ENCODE measurements around the gene TMEM86B. TPM values are rescaled to one million over a fixed set of nuclear protein-coding genes. Genes with fewer than 3 reads are reported as not detected.

Gene TMEM86B
- total RNA-seq, 1 donor from 2014 or later, result 6.7 TPM

DNA sequence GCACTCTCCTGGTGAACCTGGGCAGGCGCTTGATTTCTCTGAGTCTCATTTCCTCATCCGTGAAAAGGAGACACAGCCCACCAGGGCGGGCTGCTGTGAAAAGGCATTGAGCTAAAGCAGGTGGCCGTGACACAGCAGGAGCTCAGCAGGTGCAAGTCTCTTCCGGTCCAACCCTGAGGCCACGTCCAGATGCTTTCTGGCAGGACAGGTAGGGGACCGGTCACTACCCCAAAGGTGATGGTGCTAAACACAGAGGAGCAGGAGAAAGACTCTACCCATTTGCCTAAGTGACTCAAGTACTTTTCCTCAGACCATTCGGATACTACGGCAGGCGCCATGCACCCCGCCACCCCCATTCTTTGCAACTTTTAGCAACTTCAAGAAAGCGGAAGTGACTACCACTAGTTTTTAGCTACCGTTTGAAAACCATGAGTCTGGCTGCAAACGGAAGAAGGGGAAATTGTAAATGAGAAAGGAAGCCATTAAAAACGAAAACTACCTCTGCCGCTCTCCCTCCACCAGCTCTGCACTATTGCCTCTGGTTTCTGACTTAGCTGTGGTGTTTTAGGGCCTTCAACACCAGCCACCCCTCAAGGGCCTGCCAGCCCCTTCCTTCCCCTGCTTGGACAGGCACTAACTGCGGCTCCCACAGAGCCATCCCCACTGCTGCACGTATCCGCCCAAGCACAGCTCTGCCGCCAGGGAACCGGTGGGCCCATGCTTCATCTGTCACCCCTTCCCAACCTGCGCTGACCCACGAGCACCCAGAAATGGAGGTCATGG, 25.5 kb upstream of the TMEM86B start:
- H3K36me3 Mint-ChIP-seq (ENCODE audit: low read depth), result peaks cover 54% of the 10 kb centered on the region
- intact Hi-C loops (cut with micrococcal nuclease), result loop anchor here (5.0 to 10.0 kb wide), 3 partner anchors 37 to 1049 kb away; partner anchors contain the start of genes CCDC106, RPS9, ZNF580 and ZNF581
- no peaks in the 10 kb centered on the region for H3K9me3 Mint-ChIP-seq
- no peaks in the 10 kb centered on the region for H3K27me3 Mint-ChIP-seq (ENCODE audit: low read depth)
- peak; percentile 54 for DNase-seq (ENCODE audit: low spot score)
- H3K27ac Mint-ChIP-seq, result peak overlapping the region; percentile 94
- peaks cover 59% of the 10 kb centered on the region for H3K4me1 Mint-ChIP-seq (ENCODE audit: low read depth)
- peak overlapping the region; percentile 92 for H3K4me3 Mint-ChIP-seq (ENCODE audit: low read depth)

DNA sequence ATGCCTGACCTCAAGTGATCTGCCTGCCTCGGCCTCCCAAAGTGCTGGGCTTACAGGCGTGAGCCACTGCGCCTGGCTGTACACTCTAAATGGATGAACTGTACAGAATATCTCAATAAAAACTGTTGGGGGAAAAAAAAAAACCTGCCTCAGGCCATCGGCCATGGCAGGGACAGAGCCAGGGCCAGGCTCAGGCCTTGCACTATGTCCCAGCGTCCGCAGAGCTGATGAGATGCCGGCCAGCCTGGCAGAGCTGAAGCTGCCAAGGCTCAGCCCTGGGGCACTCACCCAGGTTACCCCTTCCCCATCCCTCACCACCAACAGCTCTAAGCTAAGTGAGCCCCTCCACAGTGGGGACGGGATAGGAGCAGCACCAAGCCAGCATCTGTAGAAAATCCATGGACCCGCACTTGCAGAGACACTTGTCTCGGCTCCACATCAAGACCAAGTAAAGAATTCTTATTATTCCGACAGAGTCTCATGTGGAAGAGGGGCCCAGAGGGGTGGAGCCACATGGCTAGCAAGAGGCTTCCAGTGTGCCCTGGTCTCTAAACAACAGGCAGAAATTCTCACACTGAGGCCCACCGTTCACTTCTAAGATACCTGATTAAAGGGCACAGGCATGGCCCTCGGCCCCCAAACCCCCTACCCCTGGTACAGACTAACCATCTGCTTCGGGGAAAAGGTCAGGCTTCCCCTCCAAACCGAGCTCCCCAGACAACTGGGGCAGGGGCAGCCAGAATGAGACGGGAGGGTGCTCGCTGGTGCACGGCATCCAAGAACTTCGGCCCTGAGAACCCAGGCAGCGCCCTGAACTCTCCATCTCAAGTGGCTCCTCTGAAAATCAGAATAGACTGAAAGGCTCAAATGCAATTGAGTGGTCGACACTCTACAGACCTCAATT, 24.4 kb upstream of the TMEM86B start:
- peaks cover 57% of the 10 kb centered on the region for H3K36me3 Mint-ChIP-seq (ENCODE audit: low read depth)
- peak overlapping the region; percentile 94 for H3K27ac Mint-ChIP-seq
- no peaks in the 10 kb centered on the region for H3K9me3 Mint-ChIP-seq
- peaks cover 60% of the 10 kb centered on the region for H3K4me1 Mint-ChIP-seq (ENCODE audit: low read depth)
- intact Hi-C loops (cut with micrococcal nuclease), result loop anchor here (5.0 to 10.0 kb wide), 3 partner anchors 36 to 1048 kb away; partner anchors contain the start of genes CCDC106, RPS9, ZNF580 and ZNF581
- H3K27me3 Mint-ChIP-seq (ENCODE audit: low read depth), result no peaks in the 10 kb centered on the region
- peak overlapping the region; percentile 92 for H3K4me3 Mint-ChIP-seq (ENCODE audit: low read depth)
- DNase-seq (ENCODE audit: low spot score), result no peak

DNA sequence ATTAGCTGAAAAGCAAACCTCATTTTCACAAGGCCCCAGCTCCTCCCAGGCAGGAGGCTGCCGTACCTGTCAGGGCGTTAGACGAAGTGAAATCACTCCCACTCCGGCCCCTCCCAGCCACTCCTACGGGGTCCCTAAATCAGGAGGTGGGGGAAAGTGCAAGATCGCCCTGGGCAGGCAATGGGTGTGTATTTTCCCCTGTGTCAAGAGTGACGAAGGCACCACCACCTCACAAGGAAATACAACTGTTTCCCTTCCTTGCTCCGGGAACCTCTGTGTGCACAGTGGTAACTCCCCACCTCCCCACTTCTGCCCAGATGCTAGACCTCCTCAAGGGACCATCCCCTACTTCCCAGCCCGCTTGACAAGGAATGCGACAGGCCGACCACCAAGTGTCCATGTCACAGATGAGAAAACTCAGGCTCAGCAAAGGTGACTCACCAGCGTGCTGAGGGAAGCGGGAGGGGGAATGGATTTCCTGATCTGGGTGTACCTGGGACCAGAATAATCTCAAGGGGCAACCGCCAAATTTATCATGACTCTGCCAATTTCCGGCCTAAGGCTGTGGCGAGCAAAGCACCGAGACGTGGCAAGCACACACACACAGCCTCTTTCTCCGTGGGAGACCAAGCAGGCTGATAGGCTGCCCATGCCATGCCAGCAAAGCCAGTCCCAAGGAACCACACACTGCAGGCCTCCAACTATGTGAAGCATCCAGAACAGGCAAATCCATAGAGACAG, 22.9 kb upstream of the TMEM86B start:
- intact Hi-C loops (cut with micrococcal nuclease), result loop anchor here (5.0 to 10.0 kb wide), 3 partner anchors 34 to 1047 kb away; partner anchors contain the start of genes CCDC106, RPS9, ZNF580 and ZNF581
- Mint-ChIP-seq H3K36me3 (ENCODE audit: low read depth) (peaks cover 43% of the 10 kb centered on the region), H3K4me1 (ENCODE audit: low read depth) (peaks cover 50% of the 10 kb centered on the region)

DNA sequence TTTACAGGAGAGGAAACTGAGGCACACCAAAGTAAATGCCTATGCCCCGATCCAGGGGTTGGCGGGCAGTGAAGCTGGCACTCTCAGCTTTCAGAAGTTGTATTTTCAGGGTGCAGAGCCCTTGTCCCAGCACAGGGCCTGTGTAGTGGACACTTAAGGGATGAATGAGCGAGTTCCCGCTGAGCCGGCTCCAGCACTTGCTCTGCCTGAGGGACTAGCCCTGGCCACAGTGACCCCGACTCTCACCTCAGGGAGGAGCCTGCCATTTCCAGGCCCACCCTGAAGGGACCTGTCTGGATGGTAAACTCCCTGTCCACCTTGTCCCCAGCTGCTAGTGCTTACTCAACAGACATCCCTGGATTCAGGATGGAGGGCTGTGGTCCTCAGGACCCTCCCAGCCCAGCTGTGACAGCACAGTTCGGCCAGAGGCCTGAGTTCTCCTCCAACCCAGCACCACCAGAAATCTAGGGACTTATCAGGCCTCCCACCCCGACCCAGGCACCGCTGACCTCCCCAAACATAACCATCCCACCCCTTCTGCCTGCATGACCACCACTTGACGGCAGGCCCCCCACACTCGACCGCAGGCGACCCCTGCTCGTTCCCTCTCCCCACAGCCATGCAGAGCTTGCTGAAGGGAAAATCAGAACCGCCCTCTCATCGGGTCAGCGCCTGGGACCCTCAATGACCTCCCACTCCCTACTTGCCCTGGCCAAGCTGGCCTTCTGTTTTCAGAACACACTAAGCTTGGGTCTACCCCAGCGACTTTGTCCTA, 21.9 kb upstream of the TMEM86B start:
- Mint-ChIP-seq H3K27me3 (ENCODE audit: low read depth) (no peaks in the 10 kb centered on the region), H3K4me3 (ENCODE audit: low read depth) (no peak overlapping the region), H3K27ac (peak overlapping the region; percentile 98), H3K4me1 (ENCODE audit: low read depth) (peaks cover 39% of the 10 kb centered on the region), H3K9me3 (no peaks in the 10 kb centered on the region), H3K36me3 (ENCODE audit: low read depth) (peaks cover 36% of the 10 kb centered on the region)
- intact Hi-C loops (cut with micrococcal nuclease), result loop anchor here (5.0 to 10.0 kb wide), 3 partner anchors 33 to 1046 kb away; partner anchors contain the start of genes CCDC106, RPS9, ZNF580 and ZNF581
- no peak for DNase-seq (ENCODE audit: low spot score)

More for the DNA sequence above, 22.9 kb upstream of the TMEM86B start:
- peak; percentile 32 for DNase-seq (ENCODE audit: low spot score)
- no peaks in the 10 kb centered on the region for H3K9me3 Mint-ChIP-seq
- peak overlapping the region; percentile 98 for H3K27ac Mint-ChIP-seq
- H3K27me3 Mint-ChIP-seq (ENCODE audit: low read depth), result no peaks in the 10 kb centered on the region
- peak overlapping the region; percentile 82 for H3K4me3 Mint-ChIP-seq (ENCODE audit: low read depth)

DNA sequence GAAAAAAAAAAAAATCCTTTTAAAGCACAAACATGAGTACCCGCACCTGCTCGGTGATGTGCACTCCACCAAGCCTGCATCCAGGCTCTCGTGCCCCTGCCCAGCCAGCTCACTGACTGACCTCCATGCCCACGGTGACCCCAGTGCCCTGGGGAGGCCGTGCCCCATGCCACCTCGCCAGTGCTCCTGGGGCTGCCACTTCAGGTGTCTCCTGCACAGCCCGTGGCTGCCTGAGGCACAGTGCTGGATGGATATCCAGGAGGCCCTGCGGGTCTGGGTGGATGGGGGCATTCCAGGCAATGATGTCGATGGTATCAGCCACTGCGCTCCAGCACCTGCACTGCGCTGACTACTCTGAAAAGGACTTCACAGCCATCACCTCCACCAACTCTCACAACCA, 21.3 kb upstream of the TMEM86B start:
- peaks cover 34% of the 10 kb centered on the region for H3K4me1 Mint-ChIP-seq (ENCODE audit: low read depth)
- no peak overlapping the region for H3K4me3 Mint-ChIP-seq (ENCODE audit: low read depth)
- no peak for DNase-seq (ENCODE audit: low spot score)
- no peaks in the 10 kb centered on the region for H3K27me3 Mint-ChIP-seq (ENCODE audit: low read depth)
- H3K9me3 Mint-ChIP-seq, result no peaks in the 10 kb centered on the region
- intact Hi-C loops (cut with micrococcal nuclease), result loop anchor here (5.0 to 10.0 kb wide), 3 partner anchors 33 to 1045 kb away; partner anchors contain the start of genes CCDC106, RPS9, ZNF580 and ZNF581
- no peak overlapping the region for H3K27ac Mint-ChIP-seq
- peaks cover 34% of the 10 kb centered on the region for H3K36me3 Mint-ChIP-seq (ENCODE audit: low read depth)

DNA sequence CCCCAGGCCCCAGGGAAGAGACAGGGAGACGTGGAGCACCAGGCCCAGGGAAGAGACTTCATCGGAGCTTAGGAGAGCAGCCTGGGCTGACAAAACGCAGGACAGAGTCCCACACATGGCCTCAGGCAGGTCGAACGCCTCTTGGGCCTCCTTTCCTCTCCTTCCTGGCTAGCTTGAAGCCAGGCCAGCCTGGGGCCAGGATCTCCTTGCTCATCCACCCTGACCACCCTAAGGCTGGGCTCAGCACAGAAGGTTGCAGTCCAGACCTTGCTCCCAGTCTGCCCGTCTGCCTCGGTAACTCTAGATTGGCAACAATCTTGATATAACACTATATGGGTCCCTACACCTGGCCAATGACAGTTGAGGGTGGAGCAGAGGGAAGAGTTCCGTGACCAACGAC, 20.1 kb upstream of the TMEM86B start:
- DNase-seq (ENCODE audit: low spot score), result no peak
- peaks cover 26% of the 10 kb centered on the region for H3K4me1 Mint-ChIP-seq (ENCODE audit: low read depth)
- H3K36me3 Mint-ChIP-seq (ENCODE audit: low read depth), result peaks cover 38% of the 10 kb centered on the region
- intact Hi-C loops (cut with micrococcal nuclease), result no loop called here
- H3K27me3 Mint-ChIP-seq (ENCODE audit: low read depth), result no peaks in the 10 kb centered on the region
- H3K27ac Mint-ChIP-seq, result no peak overlapping the region
- no peak overlapping the region for H3K4me3 Mint-ChIP-seq (ENCODE audit: low read depth)
- no peaks in the 10 kb centered on the region for H3K9me3 Mint-ChIP-seq

DNA sequence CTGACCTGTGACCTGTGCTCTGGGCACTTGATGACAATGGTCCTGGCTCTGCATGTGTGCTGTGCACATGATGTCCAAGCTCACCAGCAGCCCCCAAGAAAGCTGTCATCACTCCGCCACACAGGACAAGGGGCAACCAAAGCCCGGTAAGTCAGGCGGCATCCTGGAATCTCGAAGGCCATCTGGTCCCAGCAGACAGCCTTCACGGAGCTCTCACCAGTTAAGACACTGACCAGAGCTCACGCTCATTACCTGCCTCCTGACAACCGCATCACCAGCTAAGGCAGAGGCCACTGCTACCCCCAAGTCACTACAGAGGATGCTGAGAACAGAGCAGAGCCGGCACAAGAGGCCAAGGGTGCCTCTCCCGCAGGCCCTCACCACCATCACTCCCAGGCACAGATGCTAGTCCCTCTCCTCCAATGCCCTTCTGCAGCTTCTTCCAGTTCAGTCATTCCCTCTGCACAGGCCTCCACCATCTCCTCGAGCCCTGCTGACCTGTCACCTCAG, 19.7 kb upstream of the TMEM86B start:
- Mint-ChIP-seq H3K4me3 (ENCODE audit: low read depth) (no peak overlapping the region), H3K36me3 (ENCODE audit: low read depth) (peaks cover 39% of the 10 kb centered on the region), H3K9me3 (no peaks in the 10 kb centered on the region), H3K27ac (no peak overlapping the region), H3K4me1 (ENCODE audit: low read depth) (peaks cover 21% of the 10 kb centered on the region), H3K27me3 (ENCODE audit: low read depth) (no peaks in the 10 kb centered on the region)
- intact Hi-C loops (cut with micrococcal nuclease), result no loop called here
- no peak for DNase-seq (ENCODE audit: low spot score)

DNA sequence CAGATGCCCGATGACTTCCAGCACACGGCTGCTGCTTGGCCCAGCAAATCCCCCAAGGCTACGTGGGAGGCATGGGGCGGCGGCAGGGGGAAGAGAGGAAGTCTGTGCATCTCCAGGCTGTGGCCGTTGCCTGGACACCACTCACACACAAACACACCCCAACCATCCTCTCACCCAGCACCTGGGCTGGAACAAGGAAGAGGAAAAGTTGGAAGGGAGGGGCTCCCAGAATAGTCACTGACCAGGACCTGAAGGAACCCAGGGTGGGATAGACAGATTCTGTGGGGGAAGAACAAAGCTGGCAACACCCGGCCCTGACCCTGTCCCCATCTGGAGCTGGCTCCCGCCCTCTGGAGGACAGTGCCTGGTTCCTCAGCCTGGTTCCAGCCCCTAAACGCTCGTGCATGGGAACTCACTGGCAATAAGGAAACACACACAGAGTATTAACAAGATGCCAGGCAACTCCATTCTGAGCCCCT, 19.1 kb upstream of the TMEM86B start:
- no peak for DNase-seq (ENCODE audit: low spot score)
- intact Hi-C loops (cut with micrococcal nuclease), result no loop called here
- Mint-ChIP-seq H3K27me3 (ENCODE audit: low read depth) (no peaks in the 10 kb centered on the region), H3K4me3 (ENCODE audit: low read depth) (no peak overlapping the region), H3K27ac (no peak overlapping the region), H3K9me3 (no peaks in the 10 kb centered on the region), H3K4me1 (ENCODE audit: low read depth) (peaks cover 17% of the 10 kb centered on the region), H3K36me3 (ENCODE audit: low read depth) (peaks cover 42% of the 10 kb centered on the region)

DNA sequence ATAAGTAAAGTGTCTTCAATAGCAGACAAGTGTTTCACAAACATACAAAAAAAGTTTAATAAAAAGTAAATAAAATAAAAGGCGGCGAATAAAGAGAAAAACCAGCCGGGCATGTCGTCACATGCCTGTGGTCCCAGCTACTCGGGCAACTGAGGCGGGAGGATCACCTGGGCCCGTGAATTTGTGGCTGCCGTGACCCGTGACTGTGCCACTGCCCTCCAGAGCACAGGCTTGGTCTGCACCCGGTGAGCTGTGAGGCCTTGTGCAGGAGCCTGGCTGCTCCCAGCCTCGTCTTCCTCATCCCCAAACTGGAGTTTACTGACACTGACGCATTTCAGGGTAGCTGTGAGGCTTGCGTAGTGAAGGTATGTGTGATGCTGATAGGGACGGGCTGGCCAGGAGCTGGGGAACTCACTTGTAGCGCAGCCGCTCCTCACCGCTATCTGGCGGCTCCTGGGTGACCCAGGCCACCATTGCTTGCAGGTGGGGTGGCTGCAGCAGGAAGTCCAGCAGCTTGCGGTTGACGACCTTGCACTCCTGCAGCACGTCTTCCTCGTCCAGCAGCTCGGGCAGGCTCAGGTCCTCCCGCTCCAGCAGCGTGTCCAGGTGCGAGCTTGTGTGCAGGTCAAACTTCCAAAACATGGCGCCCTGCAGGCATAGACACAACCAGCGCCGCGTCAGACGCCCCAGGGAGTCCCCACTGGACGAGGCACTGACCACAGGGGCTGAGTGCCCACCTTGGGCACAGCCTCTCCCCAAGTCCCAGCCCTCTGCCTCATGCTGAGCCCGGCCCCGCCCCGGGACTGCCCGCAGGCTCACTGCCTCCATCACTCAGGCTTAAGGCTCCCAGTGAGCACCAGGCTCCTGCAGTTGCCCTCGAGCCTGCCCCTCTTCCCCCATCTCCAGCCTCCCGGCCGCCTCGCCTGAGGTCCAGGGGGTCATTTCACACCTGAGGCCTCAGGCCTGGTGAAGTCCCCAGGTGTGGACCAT, 18.2 kb upstream of the TMEM86B start:
- no peak for DNase-seq (ENCODE audit: low spot score)
- Mint-ChIP-seq H3K4me1 (ENCODE audit: low read depth) (peaks cover 15% of the 10 kb centered on the region), H3K27ac (no peak overlapping the region), H3K36me3 (ENCODE audit: low read depth) (peaks cover 46% of the 10 kb centered on the region), H3K4me3 (ENCODE audit: low read depth) (no peak overlapping the region), H3K9me3 (no peaks in the 10 kb centered on the region), H3K27me3 (ENCODE audit: low read depth) (no peaks in the 10 kb centered on the region)
- intact Hi-C loops (cut with micrococcal nuclease), result no loop called here

DNA sequence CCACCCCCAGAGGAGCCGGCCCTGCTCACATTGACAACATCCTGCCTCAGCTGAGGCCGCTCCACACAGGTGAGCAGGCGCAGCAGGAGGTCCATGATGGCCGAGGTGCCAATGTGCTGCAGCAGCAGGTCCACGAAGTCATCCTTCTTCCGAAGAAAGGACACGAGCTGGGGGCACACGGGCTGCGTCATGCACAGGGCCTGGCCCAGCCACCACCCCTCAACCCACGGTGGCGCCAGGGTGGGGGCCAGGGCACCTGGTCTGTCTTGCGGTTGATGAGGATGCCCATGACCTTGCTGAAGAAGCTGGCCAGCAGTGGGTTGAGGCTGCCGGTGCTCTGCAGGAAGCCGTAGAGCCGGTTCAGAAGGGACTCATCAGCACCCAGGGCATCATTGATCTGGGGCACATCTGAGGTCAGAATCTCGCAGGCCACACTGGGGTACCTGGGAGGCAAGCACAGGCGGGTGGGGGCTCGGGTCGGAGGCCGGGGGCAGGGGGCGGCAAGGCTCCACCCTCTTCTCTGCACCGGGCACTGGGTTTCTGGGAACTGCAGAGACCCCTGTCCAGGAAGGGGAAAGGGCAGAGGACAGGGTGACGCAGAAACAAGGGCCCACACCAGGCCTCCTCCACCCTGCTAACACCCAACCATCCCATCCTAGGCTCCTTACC, 16.8 kb upstream of the TMEM86B start:
- DNase-seq (ENCODE audit: low spot score), result no peak
- Mint-ChIP-seq H3K4me3 (ENCODE audit: low read depth) (no peak overlapping the region), H3K4me1 (ENCODE audit: low read depth) (peaks cover 2% of the 10 kb centered on the region), H3K9me3 (no peaks in the 10 kb centered on the region), H3K27me3 (ENCODE audit: low read depth) (no peaks in the 10 kb centered on the region), H3K36me3 (ENCODE audit: low read depth) (peaks cover 45% of the 10 kb centered on the region), H3K27ac (no peak overlapping the region)
- intact Hi-C loops (cut with micrococcal nuclease), result no loop called here
